Ammon's horn (tissue), 1 donor: ENCODE data around the gene CEP57L1.
A peak's percentile ranks its signal among the peaks of the same experiment; 100 is the strongest.
"Not testable (repeated sequence)": the region's sequence is repeated elsewhere in the genome, so short reads cannot be mapped to it uniquely, and the experiment has no call there.

Experiments used
- DNase-seq: peaks from one replicate; pipeline ENCODE4 v3.0.0-alpha.2; 2016; ENCODE audit warnings: low spot score

CEP57L1 gene

GRCh38 chr6:109172101-109172746, 76.9 kb downstream of the CEP57L1 start:
- no peak for DNase-seq

GRCh38 chr6:109174916-109175315, 79.6 kb downstream of the CEP57L1 start:
- no peak for DNase-seq

- DNase-seq = no peak
Observed at GRCh38 chr6:109178921-109179320, 83.6 kb downstream of the CEP57L1 start.

GRCh38 chr6:109179507-109179906, 84.2 kb downstream of the CEP57L1 start:
- DNase-seq = no peak

- peak; percentile 55 for DNase-seq
Observed at GRCh38 chr6:109182578-109182977, 87.3 kb downstream of the CEP57L1 start.

- no peak for DNase-seq
Observed at GRCh38 chr6:109183109-109183650, 87.9 kb downstream of the CEP57L1 start.

- DNase-seq = no peak
Observed at GRCh38 chr6:109184638-109185037, 89.3 kb downstream of the CEP57L1 start.

- DNase-seq = no peak
Observed at GRCh38 chr6:109186012-109186411, 90.7 kb downstream of the CEP57L1 start.

- peak; percentile 77 for DNase-seq
Observed at GRCh38 chr6:109187399-109188114, 92.2 kb downstream of the CEP57L1 start.

- no peak for DNase-seq
Observed at GRCh38 chr6:109188115-109188411, 92.8 kb downstream of the CEP57L1 start.

GRCh38 chr6:109191368-109191767, 96.1 kb downstream of the CEP57L1 start:
- DNase-seq = not testable (repeated sequence)

GRCh38 chr6:109192865-109193264, 97.6 kb downstream of the CEP57L1 start:
- DNase-seq = no peak

GRCh38 chr6:109194880-109195279, 99.6 kb downstream of the CEP57L1 start:
- no peak for DNase-seq

GRCh38 chr6:109197061-109197460, 101.8 kb downstream of the CEP57L1 start:
- no peak for DNase-seq

GRCh38 chr6:109202409-109203264, 107.3 kb downstream of the CEP57L1 start:
- DNase-seq = no peak

GRCh38 chr6:109204511-109204910, 109.2 kb downstream of the CEP57L1 start:
- DNase-seq = no peak

GRCh38 chr6:109212683-109213082, 117.4 kb downstream of the CEP57L1 start:
- DNase-seq = no peak
